Measurements from ENCODE around the gene SCRT2. TPM values are rescaled to one million over a fixed set of nuclear protein-coding genes. Genes with fewer than 3 reads are reported as not detected.
"Not testable (repeated sequence)": the region's sequence is repeated elsewhere in the genome, so short reads cannot be mapped to it uniquely, and the experiment has no call there.

The SCRT2 gene
- total RNA-seq, 1 donor from 2014 or later, result not detected

DNA sequence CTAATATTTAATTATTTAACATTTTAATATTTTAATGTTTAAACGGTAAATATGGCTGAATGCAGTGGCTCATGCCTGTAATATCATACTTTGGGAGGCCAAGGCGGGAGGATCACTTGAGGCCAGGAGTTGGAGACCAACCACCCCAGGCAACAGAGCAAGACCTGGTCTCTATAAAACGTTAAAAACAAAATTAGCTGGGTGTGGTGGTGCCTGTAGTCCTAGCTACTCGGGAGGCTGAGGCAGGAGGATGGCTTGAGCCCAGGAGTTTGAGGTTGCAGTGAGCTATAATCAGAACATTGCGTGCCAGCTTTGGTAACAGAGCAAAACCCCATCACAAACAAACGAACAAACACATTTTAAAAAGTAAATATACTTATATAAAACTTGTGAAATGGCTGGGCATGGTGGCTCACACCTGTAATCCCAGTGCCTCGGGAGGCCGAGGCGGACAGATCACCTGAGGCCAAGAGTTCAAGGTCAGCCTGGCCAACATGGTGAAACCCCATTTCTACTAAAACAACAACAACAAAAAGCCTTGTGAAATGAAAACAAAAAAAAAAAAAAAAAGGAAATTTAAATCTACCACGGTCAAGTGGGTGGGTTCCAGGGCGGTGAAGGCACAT lies 30.8 kb downstream of the SCRT2 start:
- no peak overlapping the region for H3K4me3 ChIP-seq (ENCODE audit: low read depth, low read length)
- no peak for DNase-seq (ENCODE audit: low read depth)
- no peak for TF ChIP-seq CTCF (conservative IDR thresholded peaks at IDR 0.05; ENCODE audit: low read depth, low read length)

GRCh38 chr20:642398-643174 lies 33.0 kb downstream of the SCRT2 start:
- TF ChIP-seq CTCF (conservative IDR thresholded peaks at IDR 0.05; ENCODE audit: low read depth, low read length), result no peak
- peak overlapping the region; percentile 43 for H3K4me3 ChIP-seq (ENCODE audit: low read depth, low read length)
- no peak for DNase-seq (ENCODE audit: low read depth)

- not testable (repeated sequence) for DNase-seq (ENCODE audit: low read depth)
Measured at GRCh38 chr20:642013-642397, 33.6 kb downstream of the SCRT2 start.

DNA sequence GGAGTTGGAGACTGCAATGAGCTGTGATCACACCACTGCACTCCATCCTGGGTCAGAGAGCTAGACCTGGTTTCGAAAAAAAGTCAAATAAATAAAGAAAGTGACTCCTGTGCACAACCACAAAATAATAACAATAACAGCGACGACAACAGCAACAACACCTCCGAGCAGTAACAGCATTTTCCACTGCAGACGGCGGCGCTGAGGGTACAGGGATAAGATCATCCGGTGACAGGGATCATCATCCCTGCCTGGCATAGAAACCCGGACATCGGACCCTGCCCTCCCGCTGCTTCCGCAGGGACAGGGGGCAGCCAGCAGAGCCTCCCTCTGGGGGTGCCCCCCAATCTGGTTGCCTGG lies 34.1 kb downstream of the SCRT2 start:
- no peak for DNase-seq (ENCODE audit: low read depth)

More at GRCh38 chr20:642013-642397, 33.6 kb downstream of the SCRT2 start:
- H3K4me3 ChIP-seq (ENCODE audit: low read depth, low read length), result not testable (repeated sequence)

DNA sequence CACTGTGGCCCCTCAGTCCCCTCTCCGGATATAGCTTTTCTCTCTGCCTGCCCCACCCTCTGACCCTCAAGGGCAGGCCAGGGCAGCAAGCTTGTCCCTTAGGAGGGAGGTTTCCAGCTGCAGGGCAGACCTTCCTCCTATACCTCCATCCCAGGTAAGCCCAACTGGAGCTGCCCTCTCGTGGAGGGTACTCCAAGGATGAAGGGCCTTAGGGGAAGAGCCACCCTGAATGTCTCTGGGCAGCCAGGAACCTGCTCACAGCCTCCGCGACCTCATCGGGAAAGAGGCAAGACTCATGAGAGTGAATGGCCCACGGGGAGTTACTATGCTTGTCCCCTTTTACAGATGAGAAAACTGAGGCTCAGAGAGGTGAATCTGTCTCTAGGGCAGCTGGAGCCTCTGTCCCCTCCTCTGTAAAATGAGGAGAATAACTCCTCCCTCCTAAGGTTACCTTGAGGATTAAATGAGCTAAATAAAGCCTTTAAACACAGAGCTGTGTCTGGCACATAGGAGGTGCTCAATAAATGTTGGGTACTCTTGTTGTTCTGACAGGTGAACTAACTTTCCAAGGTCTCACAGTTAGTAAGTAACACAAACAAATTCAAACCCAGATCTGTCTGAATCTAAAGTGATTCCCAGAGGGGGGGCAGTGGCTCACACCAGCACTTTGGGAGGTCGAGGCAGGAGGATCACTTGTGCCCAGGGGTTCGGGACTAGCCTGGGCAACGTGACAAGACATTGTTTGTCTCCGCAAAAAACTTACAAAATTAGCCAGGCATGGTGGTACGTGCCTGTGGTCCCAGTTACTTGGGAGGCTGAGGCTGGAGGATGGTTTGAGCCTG lies 34.7 kb downstream of the SCRT2 start:
- no peak for DNase-seq (ENCODE audit: low read depth)
- no peak for TF ChIP-seq CTCF (conservative IDR thresholded peaks at IDR 0.05; ENCODE audit: low read depth, low read length)

More for the DNA sequence above, 34.1 kb downstream of the SCRT2 start:
- H3K4me3 ChIP-seq (ENCODE audit: low read depth, low read length), result no peak overlapping the region
- no peak for TF ChIP-seq CTCF (conservative IDR thresholded peaks at IDR 0.05; ENCODE audit: low read depth, low read length)

DNA sequence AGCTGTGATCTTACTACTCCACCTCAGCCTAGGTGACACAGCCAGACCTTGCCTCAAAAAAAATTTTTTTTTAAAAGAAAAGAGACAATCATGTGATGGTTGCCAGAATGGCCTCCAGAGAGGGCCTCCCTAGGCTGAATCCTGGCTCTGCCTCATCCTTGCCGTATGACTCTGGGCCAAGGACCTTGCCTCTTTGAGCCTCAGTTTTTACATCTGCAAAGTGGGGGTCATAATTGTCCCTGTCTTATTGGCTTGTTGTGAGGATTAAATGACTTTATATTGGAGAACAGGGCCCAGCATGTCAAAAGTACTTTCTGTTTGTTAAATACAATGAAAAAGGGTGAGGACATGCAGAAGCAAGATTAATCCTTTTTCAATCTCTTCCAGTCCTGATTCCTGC lies 37.0 kb downstream of the SCRT2 start:
- no peak for TF ChIP-seq CTCF (conservative IDR thresholded peaks at IDR 0.05; ENCODE audit: low read depth, low read length)
- H3K4me3 ChIP-seq (ENCODE audit: low read depth, low read length), result no peak overlapping the region
- no peak for DNase-seq (ENCODE audit: low read depth)

More for the DNA sequence above, 34.7 kb downstream of the SCRT2 start:
- no peak overlapping the region for H3K4me3 ChIP-seq (ENCODE audit: low read depth, low read length)

DNA sequence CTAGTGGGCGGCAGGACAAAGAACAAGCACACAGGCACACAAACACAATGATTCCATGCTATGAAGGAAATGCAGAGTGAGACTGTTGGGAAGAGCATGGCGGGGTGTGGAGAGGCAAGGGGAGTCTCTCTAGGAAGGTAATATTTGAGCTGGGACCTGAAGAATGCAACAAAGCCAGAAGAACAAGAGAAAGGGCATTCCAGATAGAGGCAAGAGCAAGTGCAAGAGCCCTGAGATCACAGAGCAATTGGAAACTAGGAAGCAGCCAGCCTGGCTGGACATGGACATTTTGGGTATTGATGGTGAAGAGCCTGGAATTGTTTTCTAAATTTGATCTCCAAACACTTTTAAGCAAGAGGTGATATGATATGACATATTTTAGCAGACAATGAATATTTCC lies 38.0 kb downstream of the SCRT2 start:
- H3K4me3 ChIP-seq (ENCODE audit: low read depth, low read length), result no peak overlapping the region
- no peak for DNase-seq (ENCODE audit: low read depth)
- no peak for TF ChIP-seq CTCF (conservative IDR thresholded peaks at IDR 0.05; ENCODE audit: low read depth, low read length)
